GM18519 (cell line): ENCODE measurements around the gene DCAF4.
"Not testable (repeated sequence)": the region's sequence is repeated elsewhere in the genome, so short reads cannot be mapped to it uniquely, and the experiment has no call there.

Source experiments
- ATAC-seq: cut with Tn5 transposase; IDR thresholded peaks from one replicate; pipeline ENCODE4 v1.9.1; 2021; ENCODE audit warnings: mild to moderate bottlenecking, moderate library complexity; ENCODE audit not compliant: unreplicated experiment, low FRiP score

The DCAF4 gene

DNA sequence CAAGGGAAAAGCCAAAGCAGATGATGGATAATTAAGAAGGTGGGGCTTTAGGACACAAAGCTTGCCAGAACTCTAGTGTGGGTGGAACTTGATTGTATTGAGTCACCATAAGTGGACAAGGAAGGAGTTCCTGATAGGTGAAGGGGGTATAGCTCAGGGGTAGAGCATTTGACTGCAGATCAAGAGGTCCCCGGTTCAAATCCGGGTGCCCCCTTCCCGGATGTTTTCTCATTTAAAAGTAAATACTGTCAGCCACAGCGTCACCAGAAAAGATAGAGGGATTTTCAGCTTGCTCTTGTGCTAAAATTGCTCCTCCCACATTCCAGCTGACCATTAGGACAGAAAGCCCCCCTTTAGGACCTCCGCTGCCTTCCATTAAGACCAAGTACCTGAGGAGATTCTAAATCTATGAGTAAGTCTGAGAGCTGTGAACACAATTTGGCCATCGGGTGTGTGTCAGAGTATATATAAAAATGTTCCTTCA, 36.6 kb downstream of the DCAF4 start:
- no peak for ATAC-seq

DNA sequence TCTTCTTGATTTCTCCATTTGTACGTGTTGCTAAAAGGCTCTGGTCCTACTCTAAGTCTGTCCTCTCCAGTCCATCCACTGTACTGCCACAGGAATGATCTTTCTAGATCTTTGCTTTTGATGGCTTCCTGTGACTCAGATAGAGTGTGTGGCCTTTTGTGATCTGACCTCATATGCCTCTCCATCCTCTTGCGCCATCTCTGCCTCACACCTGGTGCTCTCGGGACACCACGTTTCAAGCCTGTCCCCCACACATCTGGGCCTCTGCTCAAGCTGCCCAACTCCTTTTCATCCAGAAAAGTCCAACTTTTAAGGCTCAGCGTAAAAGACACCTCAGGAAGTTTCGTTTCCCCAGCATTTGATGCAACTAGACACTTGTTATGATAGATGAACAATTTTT, 39.0 kb downstream of the DCAF4 start:
- no peak for ATAC-seq

DNA sequence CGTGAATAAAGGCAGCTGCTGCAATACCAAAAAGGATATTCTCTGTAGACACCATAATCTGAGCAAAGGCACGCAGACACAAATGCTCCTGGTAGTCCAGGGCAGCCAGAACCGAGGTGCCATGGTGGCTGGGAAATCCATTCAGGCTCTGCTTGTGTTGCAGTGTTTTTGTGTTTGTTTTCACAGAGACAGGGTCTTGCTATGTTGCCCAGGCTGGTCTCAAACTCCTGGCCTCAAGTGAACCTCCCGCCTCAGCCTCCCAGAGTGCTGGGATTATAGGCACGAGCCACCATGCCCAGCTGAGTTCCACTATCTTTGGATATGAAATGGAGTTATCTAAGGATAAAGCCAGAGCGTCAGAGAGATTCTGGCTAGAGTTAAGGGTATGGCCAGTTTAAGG, 39.8 kb downstream of the DCAF4 start:
- no peak for ATAC-seq

DNA sequence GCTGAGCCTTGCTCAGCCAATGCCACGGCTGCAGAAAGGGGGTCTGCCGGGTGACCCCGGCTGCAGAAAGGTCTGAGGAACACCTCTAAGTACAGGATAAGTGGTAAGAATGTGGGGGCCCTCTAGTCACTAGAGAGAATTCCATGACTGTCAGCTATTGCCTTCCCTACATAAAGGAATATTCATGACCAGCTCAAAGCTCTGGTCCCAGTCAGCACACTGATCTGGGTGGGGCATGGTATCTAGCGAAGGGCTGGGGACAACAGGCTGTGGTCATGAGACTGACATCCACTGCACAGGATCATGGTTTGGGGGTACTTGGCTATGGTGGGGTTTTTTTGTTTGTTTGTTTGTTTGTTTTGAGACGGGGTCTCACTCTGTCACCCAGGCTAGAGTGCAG, 42.1 kb downstream of the DCAF4 start:
- ATAC-seq, result no peak

DNA sequence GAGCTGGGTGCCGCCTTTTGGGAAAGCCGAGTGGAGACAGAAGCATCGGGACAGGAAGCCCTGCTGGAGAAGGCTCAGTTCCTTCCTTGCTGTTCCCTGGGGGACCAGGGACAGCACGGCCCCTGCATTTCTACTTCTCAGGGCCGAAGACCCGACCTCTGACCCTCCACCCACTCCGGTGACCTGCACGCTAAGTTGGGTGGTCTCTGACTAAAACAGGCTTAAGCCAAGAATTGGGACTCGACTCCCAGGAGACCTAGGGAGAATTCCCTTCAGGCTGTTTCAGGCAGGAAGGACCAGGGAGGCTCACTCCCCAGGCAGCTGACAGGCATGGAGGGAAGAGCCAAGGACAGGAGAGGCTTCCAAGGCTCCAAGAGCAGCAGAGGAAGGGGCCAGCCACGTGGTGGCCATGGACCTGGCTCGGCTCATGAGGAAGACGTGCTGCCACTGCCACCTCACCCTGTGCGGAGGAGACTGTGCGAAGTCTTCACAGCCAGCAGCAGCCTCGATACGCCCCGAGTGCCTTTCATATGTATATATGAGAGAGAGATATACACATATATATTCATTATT, 43.9 kb downstream of the DCAF4 start:
- no peak for ATAC-seq

DNA sequence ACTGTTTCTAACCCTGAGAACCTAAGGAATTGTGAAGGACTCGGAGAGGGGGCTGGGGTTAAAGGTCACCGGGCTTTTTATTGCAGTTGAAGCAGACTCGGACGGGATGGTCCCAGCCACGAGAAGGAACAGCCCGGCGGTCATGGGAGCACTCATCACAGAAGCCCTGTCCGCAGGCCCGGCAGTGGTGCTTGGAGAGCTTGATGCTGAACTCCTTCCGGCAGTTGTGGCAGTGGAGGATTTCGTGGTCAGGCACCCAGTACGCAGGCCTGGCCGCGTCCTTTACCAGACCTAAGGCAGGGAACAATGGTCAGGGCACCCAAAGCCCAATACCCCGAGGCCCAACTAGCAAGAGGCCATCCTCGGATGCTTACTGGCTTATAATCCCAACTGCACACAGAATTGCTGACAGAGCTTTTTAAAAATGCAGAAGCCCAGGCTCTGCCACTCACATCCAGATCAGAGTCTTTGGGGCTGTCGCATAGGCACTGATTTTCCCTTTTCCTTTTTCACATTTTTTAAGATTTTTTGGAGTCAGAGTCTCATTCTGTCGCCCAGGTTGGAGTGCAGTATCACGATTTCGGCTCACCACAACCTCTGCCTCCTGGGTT, 44.7 kb downstream of the DCAF4 start:
- no peak for ATAC-seq

DNA sequence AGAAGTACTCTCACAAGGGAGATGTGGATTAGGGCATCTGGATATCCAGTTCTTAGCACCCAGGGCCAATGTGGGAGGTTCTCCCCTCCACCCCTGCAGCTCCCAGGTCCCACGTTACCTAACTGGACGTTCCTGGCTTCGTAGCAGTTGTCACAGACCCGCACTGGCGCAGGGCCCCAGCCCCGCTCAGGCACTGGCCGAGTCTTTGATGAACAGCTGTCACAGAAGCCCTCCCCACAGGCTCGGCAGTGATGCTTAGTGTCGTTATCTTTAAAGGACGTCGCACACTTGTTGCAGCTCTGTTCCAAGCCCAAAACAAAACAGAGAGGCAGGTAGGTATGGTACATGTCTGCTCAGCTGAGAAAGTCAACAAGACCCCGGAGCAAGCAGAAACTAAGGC, 48.4 kb downstream of the DCAF4 start:
- no peak for ATAC-seq

DNA sequence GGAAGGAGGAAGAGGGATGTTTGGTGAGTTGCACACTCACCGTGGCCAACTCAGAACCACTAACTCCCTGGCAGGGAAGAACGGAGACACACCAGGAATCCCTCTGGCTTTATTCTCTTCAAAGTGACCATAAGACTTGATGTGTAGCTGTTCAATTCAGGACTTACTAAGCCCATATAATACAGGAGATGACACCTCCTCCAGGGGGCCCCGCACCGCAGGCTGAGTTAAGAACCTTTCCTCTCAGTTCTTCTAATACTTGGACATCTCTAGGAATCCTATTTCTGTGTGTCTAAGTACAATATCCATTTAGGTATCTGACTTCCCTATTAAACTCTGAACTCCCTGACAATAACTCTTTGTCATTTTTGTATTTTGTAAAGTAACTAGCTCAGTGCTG, 49.5 kb downstream of the DCAF4 start:
- no peak for ATAC-seq

DNA sequence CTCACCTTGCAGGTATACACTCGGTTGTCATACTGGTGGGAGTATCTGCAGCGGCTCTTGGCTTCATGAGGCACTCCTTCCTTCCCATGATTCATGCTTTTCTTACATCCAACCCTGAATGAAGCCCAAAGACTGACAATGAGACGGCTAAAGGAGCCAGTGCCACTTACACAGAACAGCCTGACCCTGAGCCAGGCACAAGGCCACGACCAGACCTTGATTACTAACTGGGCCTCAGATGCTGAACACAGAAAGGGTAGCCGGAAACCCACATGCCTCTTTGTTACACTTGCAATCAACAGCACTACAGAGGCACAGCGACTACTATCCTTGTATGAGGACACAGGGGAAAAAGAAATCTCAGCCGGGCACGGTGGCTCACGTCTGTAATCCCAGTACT, 52.6 kb downstream of the DCAF4 start:
- ATAC-seq, result no peak

DNA sequence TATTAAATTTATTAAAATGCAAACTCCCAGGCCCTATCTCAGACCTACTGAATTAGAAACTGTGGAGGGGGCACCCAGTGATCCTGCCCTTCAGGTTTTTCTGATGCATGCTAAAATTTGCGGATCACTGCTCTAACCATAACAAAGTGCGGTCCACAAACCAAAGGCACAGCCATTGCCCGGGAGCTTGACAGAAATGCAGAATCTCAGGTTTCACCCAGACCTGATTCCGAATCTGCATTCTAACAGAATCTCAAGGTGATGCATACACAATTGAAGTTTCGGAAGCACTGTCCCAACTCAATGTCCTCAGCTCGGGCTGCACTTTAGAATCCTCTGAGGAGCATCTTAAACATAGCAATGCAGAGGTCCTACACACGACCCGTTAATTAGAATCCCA, 54.6 kb downstream of the DCAF4 start:
- no peak for ATAC-seq

DNA sequence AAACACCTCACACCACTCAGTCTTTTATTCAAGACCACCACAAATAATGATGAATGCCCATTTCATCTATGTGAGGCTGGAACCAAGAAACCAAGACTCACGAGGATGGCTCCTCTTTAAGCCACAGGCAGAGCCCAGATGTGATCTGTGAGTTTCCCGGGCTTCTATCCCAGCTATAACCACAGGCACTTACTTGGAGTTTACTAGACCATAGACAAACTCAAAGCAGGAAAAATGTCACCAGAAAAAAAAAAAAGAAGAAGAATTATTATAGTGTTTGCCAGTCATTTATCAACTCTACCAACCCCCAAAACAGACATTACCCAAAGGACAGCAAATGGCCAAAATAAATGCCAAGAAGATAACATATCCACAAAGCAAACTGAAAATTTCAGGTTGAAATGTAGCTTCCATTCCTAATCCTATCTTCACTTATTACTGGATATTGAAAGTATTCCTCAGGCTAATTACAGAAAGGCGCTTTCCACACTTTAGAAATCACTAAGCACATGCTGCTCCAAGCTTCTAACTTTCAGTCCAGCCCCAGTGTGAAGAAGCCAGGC, 56.0 kb downstream of the DCAF4 start:
- no peak for ATAC-seq

DNA sequence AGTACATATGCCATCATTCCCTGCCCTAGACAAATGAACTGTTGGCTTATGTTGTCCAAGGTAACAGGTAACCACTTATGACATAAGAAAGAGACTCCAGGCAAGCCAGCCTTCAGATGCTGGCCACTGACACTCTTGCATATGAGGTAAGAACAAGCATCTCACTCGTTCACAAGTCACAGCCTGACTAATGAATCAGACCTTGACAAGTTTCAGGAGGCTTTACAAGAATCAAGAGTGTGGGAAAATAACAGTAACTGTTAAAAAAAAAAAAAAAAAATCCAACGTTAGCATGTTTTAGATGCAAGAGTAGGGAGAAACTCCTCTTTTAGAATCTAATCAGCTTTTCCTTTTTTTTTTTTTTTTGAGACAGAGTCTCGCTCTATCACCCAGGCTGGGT, 60.0 kb downstream of the DCAF4 start:
- no peak for ATAC-seq

DNA sequence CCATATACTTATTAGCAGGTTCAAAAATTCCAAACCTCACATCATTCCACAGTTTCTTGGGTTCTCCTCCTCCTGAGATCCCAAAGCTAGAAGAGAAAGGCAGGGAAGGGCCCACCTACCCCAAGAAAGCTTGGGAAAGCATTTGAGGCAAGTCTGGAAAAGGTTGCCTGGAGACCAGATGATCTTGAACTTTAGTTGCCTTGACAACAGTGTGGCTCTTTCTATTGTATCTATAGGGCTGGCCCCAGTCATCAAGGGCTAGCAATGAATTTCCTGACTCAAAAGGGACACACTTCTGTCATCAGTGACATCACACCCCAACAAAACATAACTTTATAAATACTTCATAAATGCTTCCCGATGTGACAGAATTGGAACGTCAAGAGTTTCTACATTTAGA, 60.6 kb downstream of the DCAF4 start:
- ATAC-seq, result no peak

DNA sequence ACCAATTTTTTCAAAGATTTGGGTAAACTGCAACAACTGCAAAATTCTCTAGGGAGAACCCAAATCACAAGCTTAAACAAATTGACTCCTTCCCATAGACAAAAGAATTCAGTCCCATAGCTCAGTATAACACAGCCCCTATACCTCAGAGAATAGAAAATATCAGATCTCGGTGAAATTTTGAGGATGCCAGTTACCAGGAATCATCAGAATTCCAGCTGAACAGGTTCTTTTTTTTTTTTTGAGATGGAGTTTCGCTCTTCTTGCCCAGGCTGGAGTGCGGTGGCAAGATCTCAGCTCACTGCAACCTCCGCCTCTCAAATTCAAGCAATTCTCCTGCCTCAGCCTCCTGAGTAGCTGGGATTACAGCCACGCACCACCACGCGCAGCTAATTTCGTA, 63.9 kb downstream of the DCAF4 start:
- no peak for ATAC-seq

DNA sequence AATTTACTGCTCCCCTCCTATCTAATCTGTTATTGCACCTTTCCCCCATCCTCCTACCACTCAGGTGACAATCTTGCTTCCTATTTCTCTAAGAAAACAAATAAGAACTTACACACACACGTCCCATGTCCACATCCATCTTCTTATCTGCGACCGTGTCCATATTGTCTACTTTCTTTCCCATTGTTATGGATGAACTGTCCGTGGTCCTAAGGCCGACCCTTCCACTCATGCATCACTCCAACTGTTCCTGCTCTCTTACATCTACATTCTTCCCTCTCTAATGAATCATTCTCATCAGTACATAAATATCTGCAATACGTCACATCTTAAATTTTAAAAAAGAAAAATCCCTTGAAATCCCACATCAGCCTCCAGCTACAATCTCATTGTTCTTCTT, 70.7 kb downstream of the DCAF4 start:
- no peak for ATAC-seq

DNA sequence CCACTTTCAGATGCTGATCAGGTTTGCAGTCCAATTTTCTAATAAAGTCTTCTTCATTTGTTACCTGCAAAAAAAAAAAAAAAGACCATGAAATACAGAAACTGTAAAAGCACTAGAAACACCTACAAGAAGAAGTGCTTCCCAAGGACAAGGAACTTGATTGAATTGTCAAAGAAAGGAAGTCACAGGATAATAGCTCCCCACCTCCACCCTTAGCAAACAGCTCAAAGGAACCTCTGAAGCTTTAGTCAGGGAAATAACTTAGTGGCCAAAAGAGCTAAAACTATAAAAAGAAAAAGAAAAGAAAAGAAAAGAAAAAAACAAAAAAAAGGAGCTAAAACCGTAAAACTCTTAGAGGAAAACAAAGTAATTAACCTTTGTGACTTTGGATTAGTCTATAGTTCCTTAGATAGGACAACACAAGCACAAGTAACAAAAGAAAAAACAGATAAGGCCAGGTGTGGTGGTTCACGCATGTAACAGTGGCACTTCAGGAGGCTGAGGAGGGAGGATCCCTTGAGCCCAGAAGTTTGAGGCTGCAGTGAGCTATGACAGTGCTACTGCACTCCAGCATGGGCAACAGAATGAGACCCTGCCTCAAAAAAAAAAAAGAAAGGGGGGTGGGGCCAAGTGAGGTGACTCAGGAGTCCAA, 72.1 kb downstream of the DCAF4 start:
- no peak for ATAC-seq

DNA sequence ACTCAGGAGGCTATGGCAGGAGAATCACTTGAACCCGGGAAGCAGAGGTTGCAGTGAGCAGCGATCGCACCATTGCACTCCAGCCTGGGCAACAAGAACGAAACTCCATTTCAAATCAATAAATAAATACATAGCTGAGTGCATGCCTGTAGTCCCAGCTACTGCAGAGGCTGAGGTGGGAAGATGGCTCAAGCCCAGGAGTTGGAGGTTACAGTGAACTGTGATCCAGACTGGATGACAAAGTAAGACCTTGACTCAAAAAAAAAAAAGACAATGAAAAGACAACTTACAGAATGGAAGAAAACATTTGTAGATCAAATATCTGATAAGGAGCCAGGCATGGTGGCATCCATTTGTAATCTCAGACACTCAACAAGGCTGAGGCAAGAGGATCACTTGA, 73.1 kb downstream of the DCAF4 start:
- no peak for ATAC-seq

DNA sequence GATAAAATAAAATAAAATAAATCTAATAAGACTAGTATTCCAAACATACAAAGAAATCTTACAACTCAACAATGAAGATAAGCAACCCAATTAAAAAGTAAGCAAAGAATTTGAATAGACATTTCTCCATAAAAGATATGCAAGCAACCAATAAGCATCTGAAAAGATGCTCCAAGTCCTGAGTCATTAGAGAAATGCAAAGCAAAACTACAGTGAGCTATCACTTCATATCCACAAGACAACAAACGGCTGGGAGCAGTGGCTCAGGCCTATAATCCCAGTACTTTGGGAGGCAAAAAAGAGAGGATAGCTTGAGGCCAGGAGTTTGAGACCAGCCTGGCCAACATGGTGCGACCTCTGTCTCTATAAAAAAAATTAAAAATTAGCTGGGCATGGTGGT, 73.8 kb downstream of the DCAF4 start:
- ATAC-seq, result no peak

DNA sequence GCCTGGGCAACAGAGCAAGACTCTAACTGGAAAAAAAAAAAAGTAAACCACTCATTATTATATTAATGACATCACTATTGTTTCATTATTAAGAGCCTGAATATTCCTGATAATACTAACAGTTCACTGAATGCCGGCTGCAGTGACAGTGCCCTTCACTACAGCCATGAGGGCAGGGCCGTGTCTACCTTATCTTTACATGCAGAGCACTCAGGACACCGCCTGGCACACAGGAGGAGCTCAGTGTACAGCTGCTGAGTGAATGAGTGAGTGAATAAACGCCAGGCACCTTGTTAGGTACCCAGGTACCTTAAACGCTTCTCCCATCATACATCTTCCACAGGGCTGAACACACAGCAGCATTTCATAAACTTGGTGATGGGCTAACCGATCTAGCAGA, 77.4 kb downstream of the DCAF4 start:
- no peak for ATAC-seq

DNA sequence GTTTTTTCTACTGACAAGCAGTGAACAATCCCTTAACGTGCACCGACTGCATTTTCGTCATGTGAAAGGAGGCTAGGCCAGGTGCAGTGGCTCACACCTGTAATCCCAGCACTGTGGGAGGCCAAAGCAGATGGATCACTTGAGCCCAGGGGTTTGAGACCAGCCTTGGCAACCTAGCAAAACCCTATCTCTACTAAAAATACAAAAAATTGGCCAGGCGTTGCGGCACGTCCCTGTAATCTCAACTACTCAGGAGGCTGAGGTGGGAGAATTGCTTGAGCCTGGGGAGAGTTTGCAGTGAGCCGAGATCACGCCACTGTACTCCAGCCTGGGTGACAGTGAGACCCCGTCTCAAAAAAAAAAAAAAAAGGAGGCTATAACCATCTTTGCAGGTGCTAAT, 78.4 kb downstream of the DCAF4 start:
- ATAC-seq, result not testable (repeated sequence)

DNA sequence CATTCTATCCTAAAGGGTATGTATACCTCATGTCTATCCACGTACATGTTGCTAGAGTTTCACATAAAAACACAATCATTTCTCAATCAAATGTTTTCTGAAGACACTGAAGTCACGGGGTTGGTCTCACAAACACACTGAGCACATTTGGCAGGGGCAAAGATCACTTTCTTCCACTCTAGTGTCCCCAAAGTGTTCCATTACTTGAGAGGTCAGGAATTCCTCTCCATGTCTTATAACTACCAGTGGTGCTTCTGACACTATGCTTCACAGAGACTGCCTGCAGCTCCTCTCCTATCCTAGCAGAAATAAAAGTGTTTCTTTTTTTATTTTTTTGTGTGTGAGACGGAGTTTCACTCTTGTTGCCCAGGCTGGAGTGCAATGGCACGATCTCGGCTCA, 81.6 kb downstream of the DCAF4 start:
- ATAC-seq, result no peak

DNA sequence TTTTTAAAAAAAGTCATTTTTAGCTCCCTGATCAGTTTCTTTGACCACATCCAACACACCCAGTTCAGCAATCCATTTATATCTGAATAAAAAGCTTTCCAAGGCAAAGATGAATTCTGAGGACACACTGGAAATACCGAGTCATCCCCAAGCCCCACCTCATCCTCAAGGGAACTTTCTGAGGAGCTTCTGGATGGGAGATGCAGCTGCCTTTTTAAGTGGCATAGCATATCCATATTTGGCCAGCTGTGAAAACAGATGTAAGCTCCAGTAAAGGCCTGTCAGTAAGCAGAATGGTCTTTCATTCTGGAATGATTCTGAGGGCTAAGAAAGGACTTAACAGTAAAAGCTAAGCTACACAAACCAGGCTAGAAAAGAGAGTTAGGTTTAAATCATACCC, 82.2 kb downstream of the DCAF4 start:
- ATAC-seq, result no peak
